Measurements from ENCODE around the gene CAPN13. TPM values are rescaled to one million over a fixed set of nuclear protein-coding genes. Genes with fewer than 3 reads are reported as not detected.

The CAPN13 gene
- total and polyA plus RNA-seq, 2 of the 4 experiments (the other 2 are of a cell fraction): not detected

- no peak for DNase-seq
- WGBS, 2 experiments (ENCODE audit: extremely low coverage in 2 of 2, insufficient read length in 1 of 2): 33% methylated on average over 2 of the region's 8 CpGs; no CpG with 5 or more reads in 1 of the 2 experiments
- TF ChIP-seq CHD1 (IDR thresholded peaks at IDR 0.05; ENCODE audit: low read depth, low read length) (no peak), USF2 (IDR thresholded peaks at IDR 0.05; ENCODE audit: low read depth, low read length) (no peak), CTCF (conservative IDR thresholded peaks at IDR 0.05; ENCODE audit: low read depth, low read length) (no peak), RAD21 (IDR thresholded peaks at IDR 0.05; ENCODE audit: low read length) (no peak), POLR2A (IDR thresholded peaks at IDR 0.05; ENCODE audit: low read depth, low read length) (no peak), BHLHE40 (IDR thresholded peaks at IDR 0.05; ENCODE audit: low read depth, low read length) (no peak), RFX5 (IDR thresholded peaks at IDR 0.05; ENCODE audit: low read depth, low read length) (no peak), NFE2L2 (IDR thresholded peaks at IDR 0.05; ENCODE audit: low read depth, low read length) (no peak), RCOR1 (IDR thresholded peaks at IDR 0.05; ENCODE audit: insufficient replicate concordance, low read length) (no peak), SMC3 (IDR thresholded peaks at IDR 0.05; ENCODE audit: low read depth, low read length) (no peak)
Observed at GRCh38 chr2:30761226-30761625, 46.0 kb downstream of the CAPN13 start.

More at GRCh38 chr2:30761226-30761625, 46.0 kb downstream of the CAPN13 start:
- no peak for ATAC-seq (ENCODE audit: low read depth)
- H3K9ac ChIP-seq (ENCODE audit: low read depth, low read length): no peak overlapping the region
- 0 out of 2 replicates have a peak, but pooled peaks cover 2% of the 10 kb centered on the region for H3K9me1 ChIP-seq (ENCODE audit: insufficient read depth, low read length)
- no peaks in the 10 kb centered on the region for H3K4me1 ChIP-seq (ENCODE audit: control insufficient read depth, insufficient read depth, low read length)
- H3K23ac ChIP-seq (ENCODE audit: low read depth, low read length): no peak overlapping the region
- no peak overlapping the region for H3K14ac ChIP-seq (replicated peaks; ENCODE audit: low read depth, low read length)
- H4K8ac ChIP-seq (ENCODE audit: low read depth in 2 of 2, low read length in 2 of 2): no peak overlapping the region
- no peak overlapping the region for H2BK15ac ChIP-seq (ENCODE audit: low read depth, low read length)
- H2AK5ac ChIP-seq (ENCODE audit: low read depth, low read length): no peak overlapping the region
- dilution Hi-C loops (cut with HindIII; ENCODE audit: low sequenced_read_pairs, unreplicated experiment) (no loop called here), intact Hi-C loops (cut with micrococcal nuclease) (no loop called here), in situ Hi-C loops (cut with MboI; ENCODE audit: low sequenced_read_pairs) (no loop called here)
- no peak overlapping the region for H3K4me3 ChIP-seq (ENCODE audit: insufficient read depth, low read depth, low read length)
- no peak overlapping the region for H2BK120ac ChIP-seq (ENCODE audit: low read depth, low read length)
- H2AK9ac ChIP-seq (replicated peaks; ENCODE audit: low read depth, low read length, poor library complexity): no peak overlapping the region
- no peak overlapping the region for H3K27ac ChIP-seq (ENCODE audit: insufficient read depth, low read length)
- H3K4ac ChIP-seq (ENCODE audit: low read depth, low read length): no peak overlapping the region
- no peaks in the 10 kb centered on the region for H3K36me3 ChIP-seq (ENCODE audit: control insufficient read depth, insufficient read depth, low read length)
- no peak overlapping the region for H4K5ac ChIP-seq (ENCODE audit: low read depth, low read length)
- CTCF ChIA-PET: no interaction called here
- no peaks in the 10 kb centered on the region for H4K20me1 ChIP-seq (ENCODE audit: insufficient read depth, low read length)
- H3K18ac ChIP-seq (ENCODE audit: low read depth, low read length): no peak overlapping the region
- POLR2A ChIA-PET (ENCODE audit: unreplicated experiment): no interaction called here
- no peak overlapping the region for H3K56ac ChIP-seq (ENCODE audit: extremely low read depth, insufficient read depth, low read length)
- peaks cover 14% of the 10 kb centered on the region for H3K27me3 ChIP-seq (ENCODE audit: control insufficient read depth, insufficient read depth, low read length)
- BruUV-seq (replicated peaks): no TSS peak
- H3K4me2 ChIP-seq (ENCODE audit: low read depth, low read length): no peak overlapping the region
- no peak overlapping the region for H2AFZ ChIP-seq (replicated peaks; ENCODE audit: low read length, poor library complexity)
- H2BK5ac ChIP-seq (ENCODE audit: low read depth, low read length, poor library complexity, severe bottlenecking): no peak overlapping the region
- H3K79me1 ChIP-seq (ENCODE audit: low read depth in 1 of 2, low read length in 2 of 2): no peaks in the 10 kb centered on the region
- H2BK20ac ChIP-seq (ENCODE audit: low read depth, low read length): no peak overlapping the region
- H3K9me3 ChIP-seq (ENCODE audit: control insufficient read depth, insufficient read depth, low read length): no peaks in the 10 kb centered on the region
- H4K91ac ChIP-seq (ENCODE audit: insufficient read depth, low read depth, low read length): no peak overlapping the region
